Right lobe of liver (tissue), 4 donors: ENCODE measurements around the gene TRABD.

Experiments used
- POLR2A ChIP-seq: fragments of 450-650 bp; IDR thresholded peaks from one replicate; pipeline ENCODE4 v1.6.1; 2017; ENCODE audit warnings: antibody characterized with exemption, mild to moderate bottlenecking
- TF ChIP-seq, protein P1 (sequence below), 4 donors: fragments of 200-600 bp in 3 of 4; fragments of 450-650 bp in 1 of 4; IDR thresholded peaks; one replicate each; pipeline versions ENCODE4 v1.5.1 to v1.8.0; 2016 to 2022; ENCODE audit warnings: antibody characterized with exemption in 4 of 4, mild to moderate bottlenecking in 2 of 4
- donor health status: DM: no; HTN: no; CAD: no.
- donor health status: DM: no; HTN: no; CAD: no.
- donor health status: DM: no; HTN: yes; CAD: no.

GRCh38 chr22:50157709-50158375, 27.9 kb upstream of the TRABD start:
- no peak for TF ChIP-seq POLR2A
- TF ChIP-seq, protein P1, sequence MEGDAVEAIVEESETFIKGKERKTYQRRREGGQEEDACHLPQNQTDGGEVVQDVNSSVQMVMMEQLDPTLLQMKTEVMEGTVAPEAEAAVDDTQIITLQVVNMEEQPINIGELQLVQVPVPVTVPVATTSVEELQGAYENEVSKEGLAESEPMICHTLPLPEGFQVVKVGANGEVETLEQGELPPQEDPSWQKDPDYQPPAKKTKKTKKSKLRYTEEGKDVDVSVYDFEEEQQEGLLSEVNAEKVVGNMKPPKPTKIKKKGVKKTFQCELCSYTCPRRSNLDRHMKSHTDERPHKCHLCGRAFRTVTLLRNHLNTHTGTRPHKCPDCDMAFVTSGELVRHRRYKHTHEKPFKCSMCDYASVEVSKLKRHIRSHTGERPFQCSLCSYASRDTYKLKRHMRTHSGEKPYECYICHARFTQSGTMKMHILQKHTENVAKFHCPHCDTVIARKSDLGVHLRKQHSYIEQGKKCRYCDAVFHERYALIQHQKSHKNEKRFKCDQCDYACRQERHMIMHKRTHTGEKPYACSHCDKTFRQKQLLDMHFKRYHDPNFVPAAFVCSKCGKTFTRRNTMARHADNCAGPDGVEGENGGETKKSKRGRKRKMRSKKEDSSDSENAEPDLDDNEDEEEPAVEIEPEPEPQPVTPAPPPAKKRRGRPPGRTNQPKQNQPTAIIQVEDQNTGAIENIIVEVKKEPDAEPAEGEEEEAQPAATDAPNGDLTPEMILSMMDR (IDR thresholded peaks at IDR 0.05) = no peak
